Naive B cell (primary cell): ENCODE results near the gene PLXNC1. TPM values are rescaled to one million over a fixed set of nuclear protein-coding genes. Genes with fewer than 3 reads are reported as not detected.

Source experiments
- ATAC-seq, 2 donors: fragments of 150-1000 bp; cut with Tn5 transposase; 2 replicates each; pipeline ENCODE4 v1.10.0; 2021; ENCODE audit warnings: low read depth in 2 of 2, mild to moderate bottlenecking in 2 of 2, moderate library complexity in 2 of 2
- DNase-seq: peaks from one replicate; pipeline ENCODE4 v3.0.0; 2022
- H3K27ac Mint-ChIP-seq, 6 donors: one replicate each; pipeline ENCODE4 v1.8.0; 2020 to 2022; ENCODE audit warnings: mild to moderate bottlenecking in 6 of 6, mixed read lengths in 6 of 6, moderate library complexity in 5 of 6, inconsistent platforms in 2 of 6
- H3K27me3 Mint-ChIP-seq, 3 donors: one replicate each; pipeline ENCODE4 v1.8.0; 2021 to 2022; ENCODE audit warnings: mixed read lengths in 3 of 3, mild to moderate bottlenecking in 1 of 3
- H3K36me3 Mint-ChIP-seq, 2 donors: one replicate each; pipeline ENCODE4 v1.8.0; 2020 to 2022; ENCODE audit warnings: mixed read lengths in 2 of 2, inconsistent platforms in 1 of 2, mild to moderate bottlenecking in 1 of 2
- H3K4me1 Mint-ChIP-seq, 3 donors: one replicate each; pipeline ENCODE4 v1.8.0; 2020 to 2022; ENCODE audit warnings: mixed read lengths in 3 of 3, inconsistent platforms in 1 of 3, mild to moderate bottlenecking in 1 of 3, moderate library complexity in 1 of 3
- H3K4me3 Mint-ChIP-seq, 8 donors: one replicate each; pipeline ENCODE4 v1.8.0; 2020 to 2022; ENCODE audit warnings: mild to moderate bottlenecking in 8 of 8, mixed read lengths in 8 of 8, moderate library complexity in 8 of 8, inconsistent platforms in 2 of 8
- H3K9me3 Mint-ChIP-seq, 7 donors: one replicate each; pipeline ENCODE4 v1.8.0; 2020 to 2022; ENCODE audit warnings: mixed read lengths in 7 of 7, mild to moderate bottlenecking in 5 of 7, inconsistent platforms in 2 of 7, moderate library complexity in 1 of 7
- polyA plus RNA-seq, 6 donors: library from polyadenylated mRNA; unstranded; fragments of 300-500 nt; fragmentation: Illumina TruSeq; gene quantifications; one replicate each; pipeline ENCODE4 v1.2.3, GENCODE V29; 2021; ENCODE audit warnings: low read depth in 6 of 6

Gene PLXNC1
- polyA plus RNA-seq, 6 donors from 2014 or later, result 2.1 to 6.9 (median 4.4) TPM

DNA sequence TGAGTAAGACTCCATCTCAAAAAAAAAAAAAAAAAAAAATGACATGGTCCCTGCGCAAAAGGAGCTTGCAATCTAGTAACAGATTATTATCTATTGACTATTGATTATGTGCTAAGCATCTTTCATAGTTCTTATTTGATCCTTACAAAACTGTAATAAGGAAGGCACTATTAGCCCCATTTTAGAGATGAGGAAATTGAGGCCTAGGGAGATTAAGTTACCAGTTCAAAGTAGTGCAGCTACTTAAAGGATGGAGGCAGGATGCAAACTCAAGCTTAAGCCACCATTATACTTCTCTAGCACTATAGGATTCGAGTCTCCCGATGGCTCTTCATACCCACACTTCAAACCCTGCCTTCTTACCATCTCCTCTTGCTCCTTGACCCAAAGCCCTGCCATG is 31.3 kb downstream of the PLXNC1 start:
- H3K4me3 Mint-ChIP-seq, result no peak overlapping the region
- ATAC-seq, result no peak
- no peak for DNase-seq
- H3K4me1 Mint-ChIP-seq, result peaks cover 19 to 29% (median 28%) of the 10 kb centered on the region in 3 donors
- H3K36me3 Mint-ChIP-seq, result peaks cover 17 to 30% of the 10 kb centered on the region in 2 donors
- no peak overlapping the region for H3K27ac Mint-ChIP-seq
- no peaks in the 10 kb centered on the region for H3K27me3 Mint-ChIP-seq
- H3K9me3 Mint-ChIP-seq, result peaks cover 8 to 15% (median 10%) of the 10 kb centered on the region in 7 donors

DNA sequence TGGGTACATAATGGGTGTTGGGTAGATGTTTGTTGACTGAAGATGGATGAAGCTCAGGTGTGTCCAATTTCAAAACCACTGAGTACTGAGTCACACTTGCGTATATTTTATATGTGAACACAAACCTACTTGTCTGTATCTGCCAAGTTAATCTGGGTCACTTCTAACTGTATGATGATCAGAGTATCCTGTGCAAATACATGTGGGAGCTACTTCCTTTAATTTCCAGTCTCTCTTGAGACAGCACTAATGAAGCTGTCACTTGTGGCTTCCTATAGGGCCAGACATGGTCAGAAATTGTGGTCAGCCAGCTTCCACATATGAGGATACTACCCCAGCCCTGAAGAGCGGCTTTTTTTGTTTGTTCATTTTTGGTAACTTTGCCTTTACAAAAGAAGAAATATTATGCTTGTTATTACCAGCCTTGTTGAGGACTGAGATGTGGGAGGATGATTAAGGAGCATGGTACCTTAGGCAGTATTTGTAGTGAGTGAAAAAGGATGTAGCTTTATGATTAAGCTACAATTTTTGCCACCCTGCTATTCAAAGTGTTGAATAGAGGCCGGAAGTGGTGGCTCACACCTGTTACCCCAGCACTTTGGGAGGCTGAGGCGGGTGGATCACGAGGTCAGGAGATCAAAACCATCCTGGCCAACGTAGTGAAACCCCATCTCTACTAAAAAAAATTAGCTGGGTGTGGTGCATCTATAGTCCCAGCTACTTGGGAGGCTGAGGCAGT is 32.4 kb downstream of the PLXNC1 start:
- no peak for DNase-seq
- no peak overlapping the region for H3K4me3 Mint-ChIP-seq

DNA sequence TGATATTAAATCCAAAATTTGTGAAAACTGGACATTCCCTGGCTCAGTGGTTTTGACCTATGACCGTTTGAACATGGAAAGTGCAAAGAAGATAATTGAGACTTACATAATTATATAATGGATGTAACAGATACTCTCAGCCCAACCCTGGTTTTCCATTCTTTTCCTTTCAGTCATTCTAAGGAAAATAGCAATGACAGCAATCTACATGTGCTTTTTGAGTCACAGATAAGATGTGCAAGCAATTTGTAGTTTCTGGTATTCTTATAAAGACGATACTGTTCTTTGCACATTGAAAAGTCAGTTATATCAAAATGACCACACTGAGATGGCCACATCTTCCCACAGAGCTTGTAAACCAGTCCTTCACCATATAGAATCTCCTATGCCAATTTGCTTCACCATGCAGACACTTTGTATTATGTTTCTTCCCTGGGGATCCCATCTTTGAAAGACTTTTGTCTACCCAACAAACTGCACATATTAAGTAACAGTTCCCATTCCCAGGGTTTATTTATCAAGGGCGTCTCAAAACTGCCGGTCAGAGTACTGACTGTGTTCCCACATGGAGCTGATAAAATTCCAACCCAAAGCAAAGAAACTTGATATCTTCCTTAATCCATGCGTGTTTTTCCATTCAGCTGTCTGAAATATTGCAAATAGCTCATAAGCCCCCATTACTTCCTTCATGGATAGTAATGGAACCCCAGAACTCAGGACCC is 34.8 kb downstream of the PLXNC1 start:
- no peaks in the 10 kb centered on the region for H3K27me3 Mint-ChIP-seq
- peaks cover 8 to 18% of the 10 kb centered on the region in 2 donors for H3K36me3 Mint-ChIP-seq
- H3K4me3 Mint-ChIP-seq, result no peak overlapping the region
- H3K4me1 Mint-ChIP-seq, result peaks cover 5 to 21% (median 12%) of the 10 kb centered on the region in 3 donors
- peaks cover 2 to 5% (median 3%) of the 10 kb centered on the region in 7 donors for H3K9me3 Mint-ChIP-seq
- DNase-seq, result no peak
- ATAC-seq, result no peak
- H3K27ac Mint-ChIP-seq, result no peak overlapping the region

More for the DNA sequence above, 32.4 kb downstream of the PLXNC1 start:
- no peak for ATAC-seq
- peaks cover 8 to 15% (median 10%) of the 10 kb centered on the region in 7 donors for H3K9me3 Mint-ChIP-seq
- H3K36me3 Mint-ChIP-seq, result peaks cover 17 to 30% of the 10 kb centered on the region in 2 donors
- H3K4me1 Mint-ChIP-seq, result peaks cover 18 to 27% (median 19%) of the 10 kb centered on the region in 3 donors
- H3K27me3 Mint-ChIP-seq, result no peaks in the 10 kb centered on the region
- no peak overlapping the region for H3K27ac Mint-ChIP-seq

DNA sequence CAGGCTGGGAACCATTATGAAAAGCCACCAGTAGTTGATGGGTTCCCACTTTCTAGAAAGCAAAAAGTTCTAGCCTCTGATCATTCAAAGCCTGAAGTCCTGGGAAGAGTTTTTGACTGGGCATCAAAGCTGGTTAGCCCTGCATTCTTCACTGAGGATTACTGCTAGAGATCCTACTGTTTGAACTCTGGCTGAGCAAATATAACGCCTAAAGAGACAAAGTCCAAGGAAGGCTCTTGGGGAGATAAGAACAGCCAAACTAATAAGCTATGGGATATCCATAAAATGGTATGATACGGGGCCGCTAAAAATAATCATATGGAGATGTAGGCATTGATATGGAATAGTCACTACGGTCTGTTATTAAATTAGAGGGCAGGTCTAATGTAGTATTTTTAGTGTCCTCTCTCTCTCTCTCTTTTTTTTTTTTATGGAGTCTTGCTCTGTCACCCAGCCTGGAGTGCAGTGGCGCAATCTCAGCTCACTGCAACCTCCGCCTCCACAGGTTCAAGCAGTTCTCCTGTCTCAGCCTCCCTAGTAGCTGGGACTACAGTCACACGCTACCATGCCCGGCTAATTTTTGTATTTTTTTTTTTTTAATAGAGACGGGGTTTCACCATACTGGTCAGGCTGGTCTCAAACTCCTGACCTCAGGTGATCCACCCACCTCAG is 35.5 kb downstream of the PLXNC1 start:
- DNase-seq (no peak), ATAC-seq (no peak)
- peaks cover 0 to 2% (median 0%) of the 10 kb centered on the region in 7 donors for H3K9me3 Mint-ChIP-seq
- H3K27ac Mint-ChIP-seq, result no peak overlapping the region
- no peak overlapping the region for H3K4me3 Mint-ChIP-seq
- H3K36me3 Mint-ChIP-seq, result peaks cover 5 to 12% of the 10 kb centered on the region in 2 donors
- H3K27me3 Mint-ChIP-seq, result no peaks in the 10 kb centered on the region
- peaks cover 4 to 19% (median 12%) of the 10 kb centered on the region in 3 donors for H3K4me1 Mint-ChIP-seq

DNA sequence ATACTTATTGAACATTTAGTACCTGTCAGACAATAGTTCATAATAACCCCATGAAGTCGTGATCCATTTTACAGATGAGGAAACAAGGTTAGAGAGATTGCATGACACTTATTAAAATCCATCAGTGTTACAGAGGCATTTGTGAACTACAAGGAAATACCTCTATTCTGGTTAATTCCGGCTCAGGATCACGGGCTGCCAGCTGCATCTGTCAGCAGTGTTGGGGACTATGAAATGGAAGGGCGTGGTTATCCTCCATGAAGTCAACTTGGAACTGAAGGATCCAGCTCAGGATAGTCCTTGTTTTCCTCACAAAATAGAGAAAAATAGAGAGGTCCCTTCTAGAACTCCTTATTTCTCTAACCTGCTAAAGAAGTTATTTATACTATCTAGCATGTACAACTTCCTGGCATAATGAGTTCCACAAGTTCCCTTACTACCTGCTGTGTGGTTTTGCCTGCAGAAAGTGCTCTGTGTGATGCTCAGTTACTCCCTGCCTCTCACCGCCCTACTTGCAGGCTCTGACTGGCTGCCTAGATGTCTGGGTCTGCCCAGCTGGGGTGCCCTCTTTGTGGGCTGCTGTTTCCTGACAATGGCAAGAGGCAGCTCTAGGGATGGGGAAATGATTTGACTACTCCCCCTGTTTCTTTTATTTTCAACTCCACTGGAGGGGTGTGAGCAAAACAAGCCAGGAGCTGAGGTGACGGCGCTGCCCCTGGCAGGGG is 36.8 kb downstream of the PLXNC1 start:
- H3K4me3 Mint-ChIP-seq, result no peak overlapping the region
- no peaks in the 10 kb centered on the region for H3K27me3 Mint-ChIP-seq
- peak overlapping the region in 2 of 6 donors; percentile 47 to 49 for H3K27ac Mint-ChIP-seq
- no peak for ATAC-seq
- peaks cover 0 to under 1% (median 0%) of the 10 kb centered on the region in 7 donors for H3K9me3 Mint-ChIP-seq
- H3K4me1 Mint-ChIP-seq, result peaks cover under 1 to 15% (median 12%) of the 10 kb centered on the region in 3 donors
- no peak for DNase-seq
- peaks cover 5 to 7% of the 10 kb centered on the region in 2 donors for H3K36me3 Mint-ChIP-seq

DNA sequence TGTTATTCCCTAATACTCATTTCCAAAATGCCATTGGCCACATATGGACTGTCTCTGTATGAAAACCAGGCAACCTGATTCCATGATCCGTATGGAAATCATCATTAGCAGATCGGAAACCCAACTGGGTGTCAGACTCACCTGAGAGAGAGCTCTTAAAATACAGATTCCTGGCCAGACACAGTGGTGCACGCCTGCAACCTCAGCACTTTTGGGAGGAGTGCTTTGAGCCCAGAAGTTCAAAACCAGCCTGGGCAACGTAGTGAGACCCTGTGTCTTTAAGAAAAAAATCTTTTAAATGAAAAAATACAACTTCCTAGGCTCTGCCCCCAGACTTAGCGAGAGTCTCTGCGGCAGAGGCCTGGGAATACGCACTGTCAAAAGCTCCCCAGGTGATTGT is 37.4 kb downstream of the PLXNC1 start:
- DNase-seq (no peak), ATAC-seq (no peak)
- Mint-ChIP-seq H3K4me1 (peaks cover 3 to 15% (median 12%) of the 10 kb centered on the region in 3 donors), H3K27ac (no peak overlapping the region), H3K4me3 (no peak overlapping the region), H3K9me3 (peaks cover 0 to 4% (median 0%) of the 10 kb centered on the region in 7 donors), H3K36me3 (peaks cover under 1 to 10% of the 10 kb centered on the region in 2 donors), H3K27me3 (no peaks in the 10 kb centered on the region)

DNA sequence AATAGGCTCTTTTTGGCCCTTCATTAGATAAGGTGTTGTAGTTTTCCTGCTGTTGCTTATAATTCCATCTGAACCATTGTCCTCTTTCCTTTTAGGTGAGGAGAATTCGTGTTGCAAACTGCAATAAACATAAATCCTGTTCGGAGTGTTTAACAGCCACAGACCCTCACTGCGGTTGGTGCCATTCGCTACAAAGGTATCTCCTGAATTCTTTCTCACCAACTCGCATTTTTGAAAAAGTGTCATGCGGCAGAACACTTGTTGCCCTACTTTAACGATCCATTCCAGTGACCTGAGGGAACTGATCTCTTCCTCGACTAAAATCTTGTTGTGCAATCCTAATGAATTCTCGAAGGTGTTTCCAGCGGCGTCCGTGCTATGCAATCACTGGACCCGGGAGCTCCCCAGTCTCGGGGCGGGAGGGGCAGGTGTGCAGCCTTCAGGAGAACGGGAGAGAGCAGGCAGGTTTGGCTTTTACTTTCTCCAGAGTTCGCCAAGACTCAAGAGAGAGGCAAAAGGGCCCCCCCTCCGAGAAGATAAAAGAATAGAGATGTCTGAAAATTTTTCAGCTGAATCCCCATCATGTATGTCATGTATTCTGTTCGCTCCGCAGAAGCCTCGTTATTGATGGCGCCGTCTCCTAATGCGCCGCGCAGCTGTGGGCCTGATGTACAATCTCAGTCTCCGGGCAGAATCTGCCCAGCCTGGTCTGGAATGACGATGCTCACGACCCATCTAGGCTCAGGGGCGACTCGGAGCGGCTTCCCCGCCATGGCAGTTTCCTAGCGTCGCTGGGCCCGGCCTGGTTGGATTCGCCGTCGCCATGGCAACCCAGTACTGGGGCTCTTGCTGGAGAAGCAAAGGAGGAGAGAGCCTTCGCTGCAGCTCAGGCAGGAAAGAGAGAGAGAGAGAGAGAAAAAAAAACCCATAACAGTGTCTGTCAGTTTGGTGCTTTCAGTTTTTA is 38.2 kb downstream of the PLXNC1 start:
- peaks cover 6 to 15% (median 12%) of the 10 kb centered on the region in 3 donors for H3K4me1 Mint-ChIP-seq
- no peaks in the 10 kb centered on the region for H3K27me3 Mint-ChIP-seq
- ATAC-seq (no peak), DNase-seq (no peak)
- peaks cover 0 to 5% (median 0%) of the 10 kb centered on the region in 7 donors for H3K9me3 Mint-ChIP-seq
- no peak overlapping the region for H3K27ac Mint-ChIP-seq
- H3K4me3 Mint-ChIP-seq, result no peak overlapping the region
- H3K36me3 Mint-ChIP-seq, result peaks cover 0 to 12% of the 10 kb centered on the region in 2 donors

DNA sequence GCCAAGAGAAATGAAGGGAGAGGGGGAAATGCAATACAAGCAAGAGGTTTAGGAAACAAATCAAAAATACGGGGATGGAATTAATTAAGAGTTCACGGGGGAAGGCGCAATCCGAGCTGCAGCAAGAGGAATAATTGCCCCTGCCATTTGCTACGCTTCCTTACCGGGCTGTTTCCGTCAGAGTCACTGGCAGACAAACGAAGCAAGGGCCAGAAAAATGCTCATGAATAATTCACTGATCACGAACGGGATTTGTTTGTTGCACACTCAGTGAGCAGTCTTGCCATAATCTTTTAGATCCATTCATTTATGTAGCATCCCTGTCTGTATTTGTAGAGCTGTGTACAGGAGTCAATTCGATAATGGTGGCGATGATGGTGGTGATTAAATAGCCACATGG is 39.0 kb downstream of the PLXNC1 start:
- H3K9me3 Mint-ChIP-seq, result peaks cover 0 to 5% (median 0%) of the 10 kb centered on the region in 7 donors

DNA sequence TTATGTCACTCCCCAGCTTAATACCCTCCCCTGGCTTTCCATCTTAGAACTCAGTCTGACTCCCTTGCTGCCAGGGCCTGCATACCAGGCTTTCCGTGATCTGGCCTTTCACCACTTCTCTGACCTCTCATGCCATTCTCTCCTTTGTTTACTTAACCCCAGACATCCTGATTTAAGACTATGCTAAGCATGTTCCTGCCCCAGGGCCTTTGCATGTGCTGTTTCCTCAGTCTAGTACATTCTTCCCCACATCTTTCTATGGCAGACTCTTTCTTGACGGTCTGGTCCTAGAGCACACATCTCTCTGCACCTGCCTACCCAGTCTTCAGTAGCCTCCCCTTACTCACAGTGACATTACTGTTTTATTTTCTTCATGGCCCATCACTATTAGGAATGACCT is 42.2 kb downstream of the PLXNC1 start:
- ATAC-seq (no peak), DNase-seq (no peak)
- peak overlapping the region in 3 of 6 donors; percentile 6 to 87 (median 40) for H3K27ac Mint-ChIP-seq
- H3K36me3 Mint-ChIP-seq, result peaks cover 20 to 38% of the 10 kb centered on the region in 2 donors
- H3K4me1 Mint-ChIP-seq, result peaks cover 16 to 27% (median 19%) of the 10 kb centered on the region in 3 donors
- no peaks in the 10 kb centered on the region for H3K27me3 Mint-ChIP-seq
- H3K9me3 Mint-ChIP-seq, result peaks cover 0 to 10% (median 2%) of the 10 kb centered on the region in 7 donors
- H3K4me3 Mint-ChIP-seq, result no peak overlapping the region

More for the DNA sequence above, 39.0 kb downstream of the PLXNC1 start:
- Mint-ChIP-seq H3K36me3 (peaks cover 4 to 18% of the 10 kb centered on the region in 2 donors), H3K27me3 (no peaks in the 10 kb centered on the region), H3K4me1 (peaks cover 6 to 15% (median 12%) of the 10 kb centered on the region in 3 donors), H3K27ac (no peak overlapping the region), H3K4me3 (no peak overlapping the region)
- ATAC-seq, result no peak
- no peak for DNase-seq

DNA sequence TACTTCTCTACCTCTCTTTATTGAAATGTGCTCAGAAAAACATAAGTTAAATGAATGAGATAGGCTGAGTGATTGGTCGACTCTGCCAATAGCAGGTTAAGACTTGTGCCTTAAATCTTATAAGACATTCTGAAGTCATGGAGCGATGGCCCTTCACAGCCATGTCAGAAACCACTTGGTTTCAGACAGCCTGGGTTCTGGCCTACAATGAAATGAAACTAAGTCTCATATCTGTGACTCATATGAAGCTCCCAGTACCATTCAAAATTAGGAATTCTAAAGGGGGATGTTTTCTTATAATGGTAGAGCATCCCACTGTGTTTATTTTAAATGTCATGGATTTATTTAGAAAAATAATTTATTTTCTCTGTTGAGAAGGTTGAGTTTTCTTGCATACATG is 42.6 kb downstream of the PLXNC1 start:
- H3K36me3 Mint-ChIP-seq, result peaks cover 20 to 38% of the 10 kb centered on the region in 2 donors
- peaks cover 15 to 23% (median 19%) of the 10 kb centered on the region in 3 donors for H3K4me1 Mint-ChIP-seq
- no peak overlapping the region for H3K4me3 Mint-ChIP-seq
- peak overlapping the region in 2 of 6 donors; percentile 40 to 87 for H3K27ac Mint-ChIP-seq
- no peaks in the 10 kb centered on the region for H3K27me3 Mint-ChIP-seq
- no peak for DNase-seq
- ATAC-seq, result no peak
- peaks cover 0 to 10% (median 2%) of the 10 kb centered on the region in 7 donors for H3K9me3 Mint-ChIP-seq

DNA sequence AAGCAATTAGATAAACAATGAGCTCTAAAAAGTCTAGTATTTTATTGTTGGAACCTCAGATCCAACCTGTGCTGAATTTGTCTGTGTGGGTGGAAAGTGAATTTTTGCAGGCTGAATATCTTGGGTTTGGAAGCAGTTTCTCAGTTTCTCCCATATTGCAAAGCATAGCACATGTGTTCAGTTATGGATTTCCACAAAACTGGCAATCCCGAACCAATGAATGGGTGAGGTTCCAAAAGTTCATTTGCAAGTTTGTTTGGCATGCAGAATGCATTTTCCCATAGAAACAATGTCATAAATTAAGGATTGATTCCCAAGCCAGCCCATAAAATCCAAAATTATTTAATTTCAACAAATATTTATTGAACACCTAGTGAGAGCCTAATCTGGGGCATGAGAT is 43.4 kb downstream of the PLXNC1 start:
- H3K27me3 Mint-ChIP-seq, result no peaks in the 10 kb centered on the region
- ATAC-seq (no peak), DNase-seq (no peak)
- peak overlapping the region in 1 of 6 donors; percentile 35 for H3K27ac Mint-ChIP-seq
- H3K36me3 Mint-ChIP-seq, result peaks cover 20 to 38% of the 10 kb centered on the region in 2 donors
- no peak overlapping the region for H3K4me3 Mint-ChIP-seq
- H3K4me1 Mint-ChIP-seq, result peaks cover 15 to 23% (median 19%) of the 10 kb centered on the region in 3 donors
- H3K9me3 Mint-ChIP-seq, result peaks cover 0 to 10% (median 2%) of the 10 kb centered on the region in 7 donors

DNA sequence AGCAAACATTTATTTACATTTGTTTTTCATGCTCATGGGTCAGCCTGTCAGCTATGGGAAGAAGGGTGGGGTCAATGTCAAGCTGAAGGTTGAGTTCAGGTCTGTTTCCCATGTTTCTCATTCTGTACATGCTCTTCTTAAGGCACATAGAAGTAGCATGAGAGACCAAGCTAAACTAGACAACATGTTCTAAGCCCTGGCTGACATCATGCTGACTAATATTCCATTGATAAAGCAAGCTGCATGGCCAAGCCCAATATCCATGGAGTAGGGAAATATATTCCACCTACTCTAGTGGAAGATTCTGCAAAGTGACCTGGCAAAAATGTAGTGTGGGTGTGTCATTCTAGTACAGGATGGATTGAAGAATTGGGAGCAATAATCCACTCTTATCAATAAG is 44.1 kb downstream of the PLXNC1 start:
- peaks cover 20 to 38% of the 10 kb centered on the region in 2 donors for H3K36me3 Mint-ChIP-seq
- peak overlapping the region in 3 of 6 donors; percentile 22 to 55 (median 40) for H3K27ac Mint-ChIP-seq
- no peak for ATAC-seq
- no peaks in the 10 kb centered on the region for H3K27me3 Mint-ChIP-seq
- no peak overlapping the region for H3K4me3 Mint-ChIP-seq
- peaks cover 15 to 23% (median 19%) of the 10 kb centered on the region in 3 donors for H3K4me1 Mint-ChIP-seq
- DNase-seq, result no peak
- peaks cover 0 to 10% (median 2%) of the 10 kb centered on the region in 7 donors for H3K9me3 Mint-ChIP-seq
